HFF-Myc (cell line): Measurements from ENCODE around the gene CYP2W1.
"Not testable (repeated sequence)": the region's sequence is repeated elsewhere in the genome, so short reads cannot be mapped to it uniquely, and the experiment has no call there.

ENCODE experiments used
- DNase-seq: peaks from one replicate; pipeline ENCODE4 v3.0.0-alpha.2; 2011; ENCODE audit warnings: low read depth; ENCODE audit errors: extremely low read depth
- H3K4me3 ChIP-seq: replicated peaks from 2 replicates; pipeline ENCODE4 v1.5.1; 2011; ENCODE audit warnings: low read depth, mild to moderate bottlenecking, control low read depth, low read length
- TF ChIP-seq, protein P1 (sequence below): IDR thresholded peaks from 2 replicates; pipeline ENCODE4 v1.5.1; 2012; ENCODE audit warnings: mild to moderate bottlenecking, low read depth, low read length, control low read depth; ENCODE audit errors: missing control alignments

CYP2W1 gene

DNA sequence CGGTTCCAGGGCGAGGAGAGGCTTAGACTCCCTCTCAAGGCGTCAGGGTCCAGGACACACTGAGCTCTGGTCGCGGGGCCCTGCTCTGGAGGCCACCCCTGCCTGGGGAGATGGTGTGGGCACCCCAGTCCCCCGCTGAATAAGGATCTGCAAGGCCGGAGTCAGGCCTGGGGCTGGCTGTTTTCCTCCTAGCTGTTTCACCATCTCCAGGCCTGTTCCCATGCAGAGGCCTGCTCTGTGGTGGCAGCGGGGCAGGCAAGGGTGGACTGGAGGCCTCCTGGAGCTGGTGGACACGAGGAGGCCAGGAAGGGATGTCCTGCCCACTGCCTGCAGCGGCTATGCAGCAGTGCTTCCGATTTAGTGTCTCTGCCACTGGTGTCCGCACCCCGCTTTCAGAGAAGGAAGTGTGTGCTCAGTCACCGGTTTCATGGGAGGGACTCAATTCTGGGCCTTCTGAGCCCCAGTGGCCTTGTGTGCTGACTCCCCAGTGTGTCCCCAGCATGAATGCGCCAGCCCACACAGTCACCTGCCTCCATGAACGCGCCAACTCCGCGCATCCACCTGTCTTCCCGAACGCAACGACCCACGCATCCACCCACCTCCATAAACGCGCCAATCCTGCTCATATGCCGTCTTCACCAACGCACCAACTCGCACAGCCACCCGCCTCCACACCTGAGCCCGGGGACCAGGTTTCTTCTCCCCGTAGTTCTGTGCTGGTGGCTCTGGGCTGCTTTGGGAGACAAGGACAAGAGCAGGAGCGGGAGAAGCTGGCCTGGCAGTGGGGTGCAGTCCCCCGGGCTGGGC, 46.9 kb downstream of the CYP2W1 start:
- H3K4me3 ChIP-seq: no peak overlapping the region
- DNase-seq: no peak
- TF ChIP-seq, protein P1, sequence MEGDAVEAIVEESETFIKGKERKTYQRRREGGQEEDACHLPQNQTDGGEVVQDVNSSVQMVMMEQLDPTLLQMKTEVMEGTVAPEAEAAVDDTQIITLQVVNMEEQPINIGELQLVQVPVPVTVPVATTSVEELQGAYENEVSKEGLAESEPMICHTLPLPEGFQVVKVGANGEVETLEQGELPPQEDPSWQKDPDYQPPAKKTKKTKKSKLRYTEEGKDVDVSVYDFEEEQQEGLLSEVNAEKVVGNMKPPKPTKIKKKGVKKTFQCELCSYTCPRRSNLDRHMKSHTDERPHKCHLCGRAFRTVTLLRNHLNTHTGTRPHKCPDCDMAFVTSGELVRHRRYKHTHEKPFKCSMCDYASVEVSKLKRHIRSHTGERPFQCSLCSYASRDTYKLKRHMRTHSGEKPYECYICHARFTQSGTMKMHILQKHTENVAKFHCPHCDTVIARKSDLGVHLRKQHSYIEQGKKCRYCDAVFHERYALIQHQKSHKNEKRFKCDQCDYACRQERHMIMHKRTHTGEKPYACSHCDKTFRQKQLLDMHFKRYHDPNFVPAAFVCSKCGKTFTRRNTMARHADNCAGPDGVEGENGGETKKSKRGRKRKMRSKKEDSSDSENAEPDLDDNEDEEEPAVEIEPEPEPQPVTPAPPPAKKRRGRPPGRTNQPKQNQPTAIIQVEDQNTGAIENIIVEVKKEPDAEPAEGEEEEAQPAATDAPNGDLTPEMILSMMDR: no peak

- H3K4me3 ChIP-seq: no peak overlapping the region
- TF ChIP-seq, protein P1: no peak
- no peak for DNase-seq
Measured at GRCh38 chr7:1030444-1031070, 47.6 kb downstream of the CYP2W1 start.

DNA sequence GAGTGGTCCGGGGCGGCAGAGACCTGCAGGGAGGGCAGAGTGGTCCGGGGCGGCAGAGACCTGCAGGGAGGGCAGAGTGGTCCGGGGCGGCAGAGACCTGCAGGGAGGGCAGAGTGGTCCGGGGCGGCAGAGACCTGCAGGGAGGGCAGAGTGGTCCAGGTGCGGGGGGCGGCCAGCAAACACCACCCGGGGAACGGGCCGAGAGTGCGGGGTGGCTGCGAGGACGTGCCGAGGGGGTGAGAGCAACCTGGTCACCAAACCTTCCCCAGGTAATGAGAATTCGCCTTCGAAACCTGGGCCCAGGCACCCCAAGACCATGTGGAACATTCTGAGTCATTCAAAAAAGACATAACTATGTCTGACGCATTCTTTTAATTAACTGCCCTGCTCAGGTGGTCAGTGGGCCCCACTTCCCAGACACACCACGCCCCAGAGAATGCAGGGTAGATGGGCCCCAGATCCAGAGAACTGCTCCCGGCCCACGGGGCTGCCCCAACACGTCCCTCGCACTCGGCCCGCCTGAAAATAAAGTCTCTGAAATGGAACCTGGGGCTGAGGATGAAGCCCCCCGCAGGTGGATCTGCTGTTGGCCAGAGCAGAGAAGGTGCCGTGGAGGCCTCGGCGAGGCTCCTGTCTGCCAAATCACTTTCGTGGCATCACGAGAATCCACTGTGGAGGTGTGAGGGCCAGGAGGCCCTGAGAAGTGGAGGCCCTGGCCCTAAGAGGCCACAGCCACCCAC, 48.9 kb downstream of the CYP2W1 start:
- DNase-seq: no peak
- TF ChIP-seq, protein P1: no peak
- no peak overlapping the region for H3K4me3 ChIP-seq

DNA sequence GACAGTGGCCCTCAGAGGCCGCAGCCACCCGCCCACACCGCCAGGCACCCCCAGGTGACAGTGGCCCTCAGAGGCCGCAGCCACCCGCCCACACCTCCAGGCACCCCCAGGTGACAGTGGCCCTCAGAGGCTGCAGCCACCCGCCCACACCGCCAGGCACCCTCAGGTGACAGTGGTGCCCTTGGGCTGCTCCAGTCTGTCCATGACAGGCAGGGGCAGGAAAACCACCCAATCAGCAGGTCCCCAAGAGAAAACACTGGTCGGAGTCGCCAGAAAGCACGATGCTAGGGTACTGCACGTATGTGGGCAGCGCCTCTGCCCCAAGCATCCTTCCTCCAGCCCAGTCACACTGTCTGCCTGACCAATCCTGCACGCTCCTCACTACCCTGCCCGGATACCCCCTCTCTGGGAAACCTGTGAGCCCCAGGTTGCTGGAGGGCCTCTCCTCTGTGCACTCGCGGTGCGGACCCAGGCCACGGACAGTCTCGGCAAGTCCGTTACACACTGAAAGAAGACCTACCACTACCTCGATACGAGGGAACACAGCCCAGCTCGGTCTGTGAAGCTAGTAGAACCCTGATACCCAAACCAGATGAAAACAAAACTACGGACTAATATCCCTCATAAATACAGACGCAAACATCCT, 49.7 kb downstream of the CYP2W1 start:
- no peak overlapping the region for H3K4me3 ChIP-seq
- DNase-seq: no peak
- TF ChIP-seq, protein P1: no peak

- TF ChIP-seq, protein P1: no peak
- no peak overlapping the region for H3K4me3 ChIP-seq
- no peak for DNase-seq
Measured at GRCh38 chr7:1033546-1034145, 50.7 kb downstream of the CYP2W1 start.

DNA sequence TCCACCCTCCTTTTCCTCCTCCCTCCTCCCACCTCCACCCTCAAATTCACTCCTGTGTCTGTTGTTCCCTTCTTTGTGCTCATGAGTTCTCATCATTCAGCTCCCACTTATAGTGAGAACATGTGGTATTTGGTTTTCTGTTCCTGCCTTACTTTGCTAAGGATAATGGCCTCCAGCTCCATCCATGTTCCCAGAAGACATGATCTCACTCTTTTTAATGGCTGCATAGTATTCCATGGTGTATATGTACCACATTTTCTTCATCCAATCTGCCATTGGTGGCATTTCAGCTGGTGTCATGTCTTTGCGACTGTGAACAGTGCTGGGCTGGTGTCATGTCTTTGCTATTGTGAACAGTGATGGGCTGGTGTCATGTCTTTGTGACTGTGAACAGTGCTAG, 51.8 kb downstream of the CYP2W1 start:
- H3K4me3 ChIP-seq: not testable (repeated sequence)

GRCh38 chr7:1036164-1036928, 53.4 kb downstream of the CYP2W1 start:
- not testable (repeated sequence) for H3K4me3 ChIP-seq, DNase-seq

More for the DNA sequence above, 51.8 kb downstream of the CYP2W1 start:
- DNase-seq: not testable (repeated sequence)
